Measurements from ENCODE around the gene ZFHX3.

DNA sequence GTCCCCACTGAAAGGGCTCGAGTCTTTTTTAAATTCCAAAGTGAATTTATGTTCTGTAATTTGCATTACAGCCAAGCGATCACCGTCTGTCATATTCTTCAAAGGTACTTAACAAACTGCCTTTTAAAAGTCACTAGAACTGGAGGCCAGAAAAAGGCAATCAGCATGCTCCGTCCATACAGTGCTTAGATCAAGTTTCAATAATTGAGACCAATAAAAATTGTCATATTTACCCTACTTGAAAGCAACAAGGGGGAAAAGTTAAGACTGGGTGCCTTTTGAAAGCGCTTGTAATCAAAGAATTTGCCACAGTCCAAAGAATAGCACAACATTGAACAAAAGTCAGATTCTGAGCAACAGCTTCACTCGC lies 9.0 kb upstream of the ZFHX3 start:
- TF ChIP-seq CTCF (IDR thresholded peaks at IDR 0.05), result no peak
- TF ChIP-seq POLR2A (IDR thresholded peaks at IDR 0.05), result no peak
- no peak for TF ChIP-seq EP300 (IDR thresholded peaks at IDR 0.05)

Data from tibial nerve (tissue), 4 donors.